HG03378 (cell line): ENCODE measurements around the gene METTL15.
"Not testable (repeated sequence)": the region's sequence is repeated elsewhere in the genome, so short reads cannot be mapped to it uniquely, and the experiment has no call there.

Experiments used
- ATAC-seq: cut with Tn5 transposase; IDR thresholded peaks from one replicate; pipeline ENCODE4 v1.9.1; 2021; ENCODE audit warnings: mild to moderate bottlenecking, moderate library complexity; ENCODE audit not compliant: unreplicated experiment

Gene METTL15

DNA sequence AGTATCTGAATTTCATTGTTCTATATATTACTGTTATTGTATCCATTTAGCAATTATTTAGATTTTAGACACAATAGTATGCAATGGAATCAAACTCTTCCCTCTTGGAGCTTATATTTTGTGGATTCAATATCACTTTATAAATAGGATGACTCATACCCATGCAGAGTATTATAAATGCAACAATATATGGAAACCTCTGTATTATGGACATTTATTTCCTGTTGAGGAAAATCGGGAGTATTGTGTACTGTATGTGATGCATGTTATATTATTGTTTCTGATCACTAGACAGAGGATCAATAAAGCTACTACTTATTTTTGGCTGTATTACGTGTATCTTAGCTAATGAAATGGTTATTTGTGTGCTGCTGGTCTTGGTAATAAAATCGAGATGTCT lies 770 bp downstream of the METTL15 start:
- ATAC-seq: no peak

DNA sequence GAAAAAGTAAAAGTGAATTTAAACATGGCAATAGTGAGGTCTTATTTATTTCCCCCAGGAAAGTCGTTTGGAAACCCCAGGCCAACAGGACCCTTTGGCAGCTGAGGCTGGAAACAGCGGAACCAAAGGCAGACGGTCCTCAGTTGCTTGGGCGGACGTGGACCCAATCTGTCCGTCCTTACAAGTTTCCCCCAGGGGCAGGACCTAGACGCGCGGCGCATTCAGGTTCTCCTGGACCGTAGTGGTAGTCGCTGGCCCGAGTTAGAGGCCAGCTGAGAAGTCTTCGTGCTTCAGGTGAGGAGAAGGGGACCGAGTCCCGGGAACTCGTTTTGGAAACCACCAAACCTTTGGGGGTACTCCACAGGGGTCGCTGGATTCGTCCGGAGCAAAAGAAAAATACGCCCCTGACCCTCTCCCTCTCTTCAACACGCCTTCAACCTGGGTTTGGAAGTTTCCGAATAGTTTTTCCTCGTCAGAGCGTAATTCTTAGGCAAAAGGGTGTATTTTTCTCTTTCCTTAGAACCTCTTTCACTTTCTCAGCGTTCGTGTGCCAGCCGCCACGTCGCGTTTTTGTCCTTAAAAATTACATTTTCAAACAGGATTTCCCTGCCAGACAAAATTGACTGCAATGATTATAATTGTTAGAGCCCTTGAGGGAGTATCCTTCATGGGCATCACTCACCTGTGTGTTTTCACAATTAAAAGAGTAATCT lies 2.1 kb downstream of the METTL15 start:
- peak; percentile 32 for ATAC-seq

GRCh38 chr11:28110821-28111200 lies 2.6 kb downstream of the METTL15 start:
- ATAC-seq: no peak

DNA sequence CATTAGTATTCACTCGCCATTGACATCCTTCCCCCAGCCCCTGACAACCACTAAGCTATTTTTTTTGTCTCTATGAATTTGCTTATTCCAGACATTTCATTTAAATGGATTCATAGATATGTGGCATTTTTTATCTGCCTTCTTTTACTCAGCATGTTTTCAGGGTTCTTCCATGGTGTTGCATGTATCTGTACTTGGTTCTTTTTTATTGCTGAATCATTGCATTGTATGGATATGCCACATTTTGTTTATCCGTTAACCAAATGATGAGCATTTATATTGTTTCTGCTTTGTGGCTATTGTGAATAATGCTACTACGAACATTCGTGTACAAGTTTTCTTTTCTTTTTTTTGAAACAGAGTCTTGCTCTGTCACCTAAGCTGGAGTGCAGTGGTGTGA lies 5.9 kb downstream of the METTL15 start:
- no peak for ATAC-seq

- no peak for ATAC-seq
Observed at GRCh38 chr11:28114731-28115130, 6.5 kb downstream of the METTL15 start.

GRCh38 chr11:28117712-28118111 lies 9.5 kb downstream of the METTL15 start:
- no peak for ATAC-seq

DNA sequence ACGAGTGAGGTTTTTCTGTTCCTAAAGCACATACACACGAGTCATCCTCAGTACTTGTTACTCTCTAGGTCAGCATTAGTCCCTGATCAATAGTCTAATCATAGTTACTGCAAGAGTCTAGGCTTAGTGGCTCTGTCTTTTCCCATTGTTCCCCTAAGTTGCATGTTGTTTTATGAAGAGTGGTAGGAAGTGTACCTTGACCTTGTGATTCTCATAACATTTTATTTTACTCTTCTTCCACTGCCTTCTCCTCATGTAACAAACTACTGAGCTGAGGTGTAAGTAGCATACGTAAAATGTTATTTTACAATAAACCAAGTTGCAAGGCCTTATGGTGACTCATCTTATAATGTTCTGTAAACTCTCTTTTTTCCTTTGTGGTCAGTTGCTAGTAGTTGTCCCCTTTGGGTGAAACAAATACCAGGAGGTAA lies 15.0 kb downstream of the METTL15 start:
- ATAC-seq: no peak

GRCh38 chr11:28132548-28132947 lies 24.4 kb downstream of the METTL15 start:
- no peak for ATAC-seq

- ATAC-seq: no peak
Observed at GRCh38 chr11:28133146-28133545, 25.0 kb downstream of the METTL15 start.

GRCh38 chr11:28136157-28136556 lies 28.0 kb downstream of the METTL15 start:
- not testable (repeated sequence) for ATAC-seq

- no peak for ATAC-seq
Observed at GRCh38 chr11:28137366-28137765, 29.2 kb downstream of the METTL15 start.

GRCh38 chr11:28137832-28138231 lies 29.6 kb downstream of the METTL15 start:
- no peak for ATAC-seq

- no peak for ATAC-seq
Observed at GRCh38 chr11:28139841-28140415, 31.7 kb downstream of the METTL15 start.

GRCh38 chr11:28140689-28141455 lies 32.7 kb downstream of the METTL15 start:
- no peak for ATAC-seq

GRCh38 chr11:28142724-28143123 lies 34.5 kb downstream of the METTL15 start:
- ATAC-seq: no peak

- ATAC-seq: no peak
Observed at GRCh38 chr11:28144808-28145207, 36.6 kb downstream of the METTL15 start.

GRCh38 chr11:28146123-28146751 lies 38.0 kb downstream of the METTL15 start:
- no peak for ATAC-seq

DNA sequence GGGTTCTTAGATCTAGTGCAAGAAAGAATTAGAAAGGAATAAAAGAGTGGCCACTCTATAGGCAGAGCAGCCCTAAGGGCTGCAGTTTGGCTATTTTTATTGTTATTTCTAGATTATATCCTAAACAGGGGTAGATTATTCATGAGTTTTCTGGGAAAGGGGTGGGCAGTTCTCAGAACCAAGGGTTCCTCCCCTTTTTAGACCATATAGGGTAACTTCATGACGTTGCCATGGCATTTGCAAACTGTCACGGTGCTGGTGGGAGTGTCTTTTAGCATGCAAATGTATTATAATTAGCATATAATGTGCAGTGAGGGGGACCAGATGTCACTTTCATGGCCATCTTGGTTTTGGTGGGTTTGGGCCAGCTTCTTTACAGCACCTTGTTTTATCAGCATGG lies 44.6 kb downstream of the METTL15 start:
- no peak for ATAC-seq

GRCh38 chr11:28153586-28153985 lies 45.4 kb downstream of the METTL15 start:
- ATAC-seq: no peak

DNA sequence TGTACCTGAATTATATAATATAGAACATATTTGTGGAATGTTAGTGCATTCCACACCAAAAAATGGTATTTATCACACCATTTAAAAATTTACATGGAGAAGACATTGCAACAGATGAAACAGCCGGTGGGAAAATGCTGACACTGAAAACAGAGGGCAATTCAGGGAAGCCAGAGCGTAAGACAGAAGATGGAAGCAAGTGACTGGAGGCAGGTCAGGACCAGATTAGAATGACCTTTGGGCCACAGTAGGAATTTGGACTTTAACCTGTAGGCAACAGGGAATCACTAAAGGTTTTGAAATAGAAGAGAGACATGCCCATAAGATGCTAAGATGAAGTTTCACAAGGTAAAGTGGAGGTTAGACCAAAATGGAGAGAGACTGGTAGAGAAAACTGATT lies 60.5 kb downstream of the METTL15 start:
- ATAC-seq: no peak

DNA sequence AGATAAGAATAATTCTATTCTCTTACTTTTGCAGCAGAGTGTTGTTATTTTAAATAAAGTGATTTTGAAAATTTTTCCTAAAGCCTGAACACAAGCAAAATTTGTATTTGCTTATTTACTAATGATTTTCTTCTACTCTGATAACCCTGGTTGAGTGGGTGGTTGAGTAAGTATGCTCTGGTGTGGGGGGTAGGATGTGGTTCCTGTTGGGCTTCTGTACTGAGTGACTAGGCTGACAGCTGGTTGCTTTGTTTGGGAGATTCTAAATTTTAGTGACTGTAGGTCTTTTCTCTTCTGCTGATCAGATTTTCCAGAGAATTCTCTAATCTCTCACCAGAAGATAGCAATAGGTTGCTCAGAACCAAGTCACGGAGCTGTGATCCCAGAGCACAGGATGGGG lies 61.6 kb downstream of the METTL15 start:
- ATAC-seq: peak; percentile 50

DNA sequence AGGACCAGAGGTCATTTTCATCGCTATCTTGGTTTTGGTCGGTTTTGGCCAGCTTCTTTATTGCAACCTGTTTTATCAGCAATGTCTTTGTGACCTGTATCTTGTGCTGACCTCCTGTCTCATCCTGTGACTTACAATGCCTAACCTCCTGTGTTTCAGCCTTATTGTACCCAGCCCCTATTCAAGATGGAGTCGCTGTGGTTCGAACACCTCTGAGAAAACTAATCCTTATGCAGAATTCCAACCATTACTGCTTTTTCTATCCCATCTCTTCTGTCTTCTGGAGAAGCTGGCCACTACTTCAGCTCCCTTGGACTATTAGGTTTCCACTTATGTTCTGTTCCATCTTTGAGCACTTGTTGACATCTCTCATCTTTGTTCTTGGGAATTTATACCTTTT lies 62.6 kb downstream of the METTL15 start:
- no peak for ATAC-seq
